LNCaP clone FGC (cell line): Measurements from ENCODE around the gene CCDC188.

ENCODE experiments used
- DNase-seq: peaks from one replicate; pipeline ENCODE4 v3.0.0-alpha.2; 2011; ENCODE audit warnings: low read depth
- H3K4me3 ChIP-seq: 2 replicates; pipeline ENCODE4 v1.5.1; 2011; ENCODE audit warnings: mild to moderate bottlenecking, low read depth, low read length, control low read depth
- CTCF ChIP-seq: IDR thresholded peaks from 2 replicates; pipeline ENCODE4 v1.5.1; 2012; ENCODE audit warnings: mild to moderate bottlenecking; ENCODE audit not compliant: control insufficient read depth, insufficient read depth; ENCODE audit errors: extremely low read depth

Gene CCDC188

GRCh38 chr22:20137671-20138416 is 13.0 kb downstream of the CCDC188 start:
- H3K4me3 ChIP-seq: no peak overlapping the region
- no peak for DNase-seq

DNA sequence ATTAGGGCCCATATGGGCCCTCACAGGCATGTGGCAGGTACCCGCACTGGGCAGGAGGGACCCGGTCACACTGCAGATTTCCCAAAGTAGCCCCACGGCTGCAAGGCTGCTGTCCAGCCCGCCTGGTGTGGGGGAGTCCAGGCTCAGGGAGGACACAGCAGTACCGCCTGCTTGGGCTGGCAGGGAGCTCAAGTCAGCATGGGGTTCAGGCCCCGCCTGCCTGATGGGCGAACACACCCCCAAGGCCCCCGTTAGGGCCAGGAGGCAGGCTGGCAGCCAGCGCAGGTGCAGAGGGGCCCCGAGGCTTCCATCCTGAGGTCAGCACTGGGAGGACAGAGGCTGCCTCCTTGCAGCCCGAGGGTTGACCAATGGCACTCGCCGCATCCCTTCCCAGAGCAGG is 13.7 kb downstream of the CCDC188 start:
- no peak overlapping the region for H3K4me3 ChIP-seq
- no peak for DNase-seq
- no peak for TF ChIP-seq CTCF

More at GRCh38 chr22:20137671-20138416, 13.0 kb downstream of the CCDC188 start:
- no peak for TF ChIP-seq CTCF

GRCh38 chr22:20136603-20136873 is 14.3 kb downstream of the CCDC188 start:
- no peak overlapping the region for H3K4me3 ChIP-seq
- TF ChIP-seq CTCF: no peak
- no peak for DNase-seq

DNA sequence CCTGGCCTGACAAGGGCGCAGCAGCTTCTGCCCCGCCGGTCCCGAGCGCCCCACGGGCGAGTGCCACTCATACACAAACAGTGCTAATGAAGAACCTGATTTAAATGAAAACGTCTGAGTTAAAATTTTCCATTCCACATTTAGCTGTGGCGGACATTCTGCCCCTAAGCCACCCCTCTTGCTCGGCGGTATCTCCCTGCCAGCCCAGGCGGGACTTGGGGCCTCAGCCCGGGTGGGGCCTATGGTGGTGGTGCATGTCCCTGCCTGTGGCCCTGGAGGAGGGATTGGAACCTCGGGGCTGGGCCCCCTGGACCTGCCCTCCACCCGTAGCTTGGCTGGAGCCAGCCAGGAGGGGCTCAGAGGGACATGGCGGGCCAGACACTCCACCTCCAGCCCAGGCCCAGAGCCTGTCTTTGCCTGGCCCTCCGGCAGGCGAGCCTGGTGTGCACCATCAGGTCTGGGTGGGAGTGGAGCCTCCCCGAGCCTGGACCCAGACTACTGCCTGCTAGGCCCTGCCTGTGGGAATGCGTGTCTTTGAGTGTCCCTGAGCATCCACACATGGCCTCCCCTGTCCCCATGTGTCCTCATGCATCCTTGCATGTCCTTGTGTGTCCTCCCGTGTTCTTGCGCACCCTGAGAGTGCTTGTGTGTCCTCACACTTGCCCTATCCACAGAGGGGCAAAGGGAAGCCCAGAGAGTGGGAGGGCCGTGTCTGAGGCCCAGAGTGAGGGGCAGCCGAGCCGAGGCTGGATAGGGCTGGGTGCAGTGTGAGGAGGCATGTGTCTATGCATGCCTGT is 14.9 kb downstream of the CCDC188 start:
- H3K4me3 ChIP-seq: no peak overlapping the region
- TF ChIP-seq CTCF: no peak
- no peak for DNase-seq

DNA sequence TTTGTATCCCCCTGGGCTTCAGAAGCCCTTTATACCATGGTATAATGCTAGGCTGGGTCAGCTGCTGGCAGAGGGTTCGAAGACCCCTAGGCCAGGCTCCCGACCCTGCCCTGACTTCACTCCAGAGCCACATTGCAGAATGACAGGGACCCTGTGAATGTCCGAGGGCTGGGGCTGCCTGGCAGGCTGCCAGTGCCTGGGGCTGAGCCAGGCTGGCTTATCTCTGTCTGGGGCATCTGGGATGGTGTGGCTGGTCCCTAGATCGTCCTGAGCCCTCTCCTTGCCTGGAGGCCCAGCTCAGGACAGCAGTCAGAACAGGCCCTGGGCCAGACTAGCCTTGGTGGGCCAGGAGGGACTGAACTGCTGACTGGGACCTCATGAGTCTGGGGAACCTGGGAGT is 15.6 kb downstream of the CCDC188 start:
- no peak for DNase-seq
- no peak for TF ChIP-seq CTCF
- H3K4me3 ChIP-seq: no peak overlapping the region

- H3K4me3 ChIP-seq: no peak overlapping the region
- no peak for TF ChIP-seq CTCF
- no peak for DNase-seq
Measured at GRCh38 chr22:20133930-20134549, 16.8 kb downstream of the CCDC188 start.
